ENCODE measurements around the gene PARD6A.

PARD6A gene, protein sequence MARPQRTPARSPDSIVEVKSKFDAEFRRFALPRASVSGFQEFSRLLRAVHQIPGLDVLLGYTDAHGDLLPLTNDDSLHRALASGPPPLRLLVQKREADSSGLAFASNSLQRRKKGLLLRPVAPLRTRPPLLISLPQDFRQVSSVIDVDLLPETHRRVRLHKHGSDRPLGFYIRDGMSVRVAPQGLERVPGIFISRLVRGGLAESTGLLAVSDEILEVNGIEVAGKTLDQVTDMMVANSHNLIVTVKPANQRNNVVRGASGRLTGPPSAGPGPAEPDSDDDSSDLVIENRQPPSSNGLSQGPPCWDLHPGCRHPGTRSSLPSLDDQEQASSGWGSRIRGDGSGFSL

DNA sequence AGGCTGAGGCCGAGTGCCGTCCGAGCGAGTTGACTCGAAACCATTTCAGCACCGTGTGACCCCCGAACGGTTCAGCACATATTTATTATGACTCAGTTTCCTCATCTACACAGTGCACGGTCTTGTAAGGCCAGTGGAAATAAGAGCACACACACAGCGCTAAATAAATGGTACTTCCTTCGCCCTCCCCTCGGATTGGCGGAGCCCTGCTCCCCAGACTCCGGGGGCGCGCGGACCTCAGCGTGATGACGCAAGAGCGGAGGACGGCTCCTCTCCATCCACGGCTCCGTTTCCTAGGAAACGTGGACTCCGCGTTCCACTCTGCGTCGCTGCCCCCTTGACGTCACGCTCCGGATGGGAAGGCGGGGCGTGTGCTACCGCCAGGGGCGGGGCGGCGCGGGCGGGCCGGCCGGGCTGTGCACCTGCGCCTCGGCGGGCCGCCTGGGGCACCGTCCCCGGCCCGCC, at the start of gene PARD6A:
Gene PARD6A, plus strand, starts transcription at position 397 of the 465 bp plus-strand sequence. CDS start 79 bp downstream, outside the sequence.
- peak within 1 kb of the TSS; percentile 92 for H3K27ac ChIP-seq
- POLR2A ChIA-PET (ENCODE audit: low non-redundant PET), result no interaction called here
- CTCF ChIA-PET, result no interaction called here
- peak; percentile 98 for DNase-seq (ENCODE audit: low spot score)
- TF ChIP-seq, protein P1, sequence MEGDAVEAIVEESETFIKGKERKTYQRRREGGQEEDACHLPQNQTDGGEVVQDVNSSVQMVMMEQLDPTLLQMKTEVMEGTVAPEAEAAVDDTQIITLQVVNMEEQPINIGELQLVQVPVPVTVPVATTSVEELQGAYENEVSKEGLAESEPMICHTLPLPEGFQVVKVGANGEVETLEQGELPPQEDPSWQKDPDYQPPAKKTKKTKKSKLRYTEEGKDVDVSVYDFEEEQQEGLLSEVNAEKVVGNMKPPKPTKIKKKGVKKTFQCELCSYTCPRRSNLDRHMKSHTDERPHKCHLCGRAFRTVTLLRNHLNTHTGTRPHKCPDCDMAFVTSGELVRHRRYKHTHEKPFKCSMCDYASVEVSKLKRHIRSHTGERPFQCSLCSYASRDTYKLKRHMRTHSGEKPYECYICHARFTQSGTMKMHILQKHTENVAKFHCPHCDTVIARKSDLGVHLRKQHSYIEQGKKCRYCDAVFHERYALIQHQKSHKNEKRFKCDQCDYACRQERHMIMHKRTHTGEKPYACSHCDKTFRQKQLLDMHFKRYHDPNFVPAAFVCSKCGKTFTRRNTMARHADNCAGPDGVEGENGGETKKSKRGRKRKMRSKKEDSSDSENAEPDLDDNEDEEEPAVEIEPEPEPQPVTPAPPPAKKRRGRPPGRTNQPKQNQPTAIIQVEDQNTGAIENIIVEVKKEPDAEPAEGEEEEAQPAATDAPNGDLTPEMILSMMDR (conservative IDR thresholded peaks at IDR 0.05; ENCODE audit: low read depth), result no peak

DNA sequence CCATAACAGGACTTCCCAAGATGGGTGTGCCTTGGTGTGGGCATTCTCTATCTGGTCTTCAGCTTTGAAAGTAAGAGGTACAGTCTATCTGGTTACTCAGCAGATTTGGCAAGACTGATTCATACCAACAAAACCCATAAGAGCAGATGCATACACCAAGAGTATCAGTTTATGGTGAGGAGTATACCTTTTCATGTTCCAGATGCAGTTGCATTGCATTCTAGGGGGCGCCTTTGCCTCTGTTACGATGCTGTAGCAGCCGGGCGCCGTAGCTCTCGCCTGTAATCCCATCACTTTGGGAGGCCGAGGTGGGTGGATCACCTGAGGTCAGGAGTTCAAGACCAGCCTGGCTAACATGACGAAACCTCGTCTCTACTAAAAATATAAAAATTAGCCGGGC, 47.0 kb upstream of the PARD6A start:
- ChIA-PET POLR2A (ENCODE audit: low non-redundant PET) (no interaction called here), CTCF (interaction anchor here (0.7 to 0.8 kb wide), 2 partner anchors 37 to 75 kb away, joined by 3 read pairs; no protein-coding TSS in a partner anchor)
- TF ChIP-seq, protein P1 (conservative IDR thresholded peaks at IDR 0.05; ENCODE audit: low read depth), result no peak
- DNase-seq (ENCODE audit: low spot score), result no peak
- no peak overlapping the region for H3K27ac ChIP-seq

DNA sequence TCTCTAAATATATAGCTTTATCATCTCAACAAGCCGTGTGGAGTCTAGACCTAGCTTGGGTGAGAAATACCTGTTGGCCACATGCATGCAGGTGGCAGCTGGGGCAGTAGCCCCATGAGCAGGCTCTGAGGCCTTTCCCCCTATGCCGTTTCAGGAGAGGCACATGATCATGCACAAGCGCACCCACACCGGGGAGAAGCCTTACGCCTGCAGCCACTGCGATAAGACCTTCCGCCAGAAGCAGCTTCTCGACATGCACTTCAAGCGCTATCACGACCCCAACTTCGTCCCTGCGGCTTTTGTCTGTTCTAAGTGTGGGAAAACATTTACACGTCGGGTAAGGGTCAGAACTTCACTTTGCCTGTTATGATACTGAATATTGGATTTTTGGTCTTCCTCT, 32.5 kb upstream of the PARD6A start:
- CTCF ChIA-PET, result interaction anchor here (0.6 kb wide), 1 partner anchor 218 kb away, joined by 4 read pairs; no protein-coding TSS in a partner anchor
- DNase-seq (ENCODE audit: low spot score), result no peak
- no peak overlapping the region for H3K27ac ChIP-seq
- POLR2A ChIA-PET (ENCODE audit: low non-redundant PET), result interaction anchor here (0.6 kb wide), 1 partner anchor 123 kb away, joined by 4 read pairs; no protein-coding TSS in a partner anchor
- TF ChIP-seq, protein P1 (conservative IDR thresholded peaks at IDR 0.05; ENCODE audit: low read depth), result no peak

DNA sequence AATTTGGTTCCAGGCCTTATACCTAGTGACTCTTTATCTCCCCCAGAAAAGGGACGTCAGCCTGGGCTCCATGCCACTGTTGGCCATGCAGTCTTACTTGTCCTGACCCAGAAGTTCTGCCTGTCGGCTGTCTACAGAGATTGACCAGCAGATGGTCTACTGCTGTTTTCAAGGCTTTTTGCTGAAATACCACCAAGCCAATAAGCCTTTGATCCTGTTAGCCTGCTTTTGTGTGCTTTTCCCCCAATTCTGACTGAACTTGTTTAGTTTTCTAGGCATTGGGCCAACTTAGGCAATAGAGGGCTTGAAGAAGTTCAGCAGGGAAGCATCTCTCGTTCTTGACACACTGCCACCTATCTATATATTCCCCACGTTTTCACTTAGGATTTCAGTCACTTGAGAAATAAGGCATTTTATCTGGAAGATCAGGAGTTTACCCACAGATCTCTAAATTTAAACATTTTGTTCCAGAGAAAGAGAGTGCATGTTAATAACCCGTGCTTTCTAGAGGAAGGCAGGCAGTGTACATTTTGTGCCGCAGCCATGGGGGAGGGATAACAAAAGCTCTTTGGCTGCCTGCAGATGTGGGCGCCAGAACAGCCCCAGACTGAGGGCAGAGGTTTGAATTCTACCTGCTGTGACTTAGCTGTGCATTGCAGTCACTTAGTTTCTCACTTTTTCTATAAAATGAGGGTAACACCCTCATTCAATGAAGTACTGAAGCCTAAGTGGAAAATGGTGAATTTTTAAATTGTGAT, 28.2 kb upstream of the PARD6A start:
- H3K27ac ChIP-seq, result no peak overlapping the region
- CTCF ChIA-PET, result interaction anchor here (0.5 to 0.6 kb wide), 2 partner anchors 56 to 112 kb away, joined by 3 read pairs; no protein-coding TSS in a partner anchor
- POLR2A ChIA-PET (ENCODE audit: low non-redundant PET), result no interaction called here
- TF ChIP-seq, protein P1 (conservative IDR thresholded peaks at IDR 0.05; ENCODE audit: low read depth), result no peak
- DNase-seq (ENCODE audit: low spot score), result no peak

DNA sequence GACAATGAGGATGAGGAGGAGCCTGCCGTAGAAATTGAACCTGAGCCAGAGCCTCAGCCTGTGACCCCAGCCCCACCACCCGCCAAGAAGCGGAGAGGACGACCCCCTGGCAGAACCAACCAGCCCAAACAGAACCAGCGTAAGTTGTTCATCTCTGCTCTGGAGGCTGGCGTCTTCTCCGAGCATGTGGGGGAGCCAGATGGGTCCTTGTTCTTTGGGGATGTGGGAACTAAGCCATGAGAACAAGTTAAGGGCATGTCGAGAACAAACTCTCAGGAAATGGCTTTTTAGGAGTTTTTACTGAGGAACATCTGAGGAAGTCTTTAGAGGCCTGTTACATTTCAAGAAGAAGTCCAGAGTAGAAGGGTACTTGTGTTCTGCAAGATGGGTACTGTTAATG, 24.0 kb upstream of the PARD6A start:
- DNase-seq (ENCODE audit: low spot score), result no peak
- CTCF ChIA-PET, result no interaction called here
- TF ChIP-seq, protein P1 (conservative IDR thresholded peaks at IDR 0.05; ENCODE audit: low read depth), result no peak
- POLR2A ChIA-PET (ENCODE audit: low non-redundant PET), result no interaction called here
- no peak overlapping the region; the same call in 1 of the 2 replicates for H3K27ac ChIP-seq

DNA sequence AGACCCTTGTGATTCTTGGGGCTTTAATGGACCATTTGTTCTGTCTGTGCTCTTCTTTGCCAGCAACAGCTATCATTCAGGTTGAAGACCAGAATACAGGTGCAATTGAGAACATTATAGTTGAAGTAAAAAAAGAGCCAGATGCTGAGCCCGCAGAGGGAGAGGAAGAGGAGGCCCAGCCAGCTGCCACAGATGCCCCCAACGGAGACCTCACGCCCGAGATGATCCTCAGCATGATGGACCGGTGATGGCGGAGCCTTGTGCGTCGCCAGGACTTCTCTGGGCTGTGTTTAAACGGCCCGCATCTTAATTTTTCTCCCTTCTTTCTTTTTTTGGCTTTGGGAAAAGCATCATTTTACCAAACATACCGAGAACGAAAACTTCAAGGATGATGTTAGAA, 23.1 kb upstream of the PARD6A start:
- TF ChIP-seq, protein P1 (conservative IDR thresholded peaks at IDR 0.05; ENCODE audit: low read depth), result no peak
- no peak overlapping the region for H3K27ac ChIP-seq
- no peak for DNase-seq (ENCODE audit: low spot score)
- POLR2A ChIA-PET (ENCODE audit: low non-redundant PET), result no interaction called here
- CTCF ChIA-PET, result no interaction called here

Measured in RWPE1 (cell line).